ENCODE data around the gene RASSF7.
A peak's percentile ranks its signal among the peaks of the same experiment; 100 is the strongest.

The RASSF7 gene

GRCh38 chr11:607971-608659, 47.3 kb downstream of the RASSF7 start:
- no peak for DNase-seq (ENCODE audit: low read depth in 4 of 4, low spot score in 1 of 4)

GRCh38 chr11:608791-609251, 48.1 kb downstream of the RASSF7 start:
- no peak for DNase-seq (ENCODE audit: low read depth in 4 of 4, low spot score in 1 of 4)

DNA sequence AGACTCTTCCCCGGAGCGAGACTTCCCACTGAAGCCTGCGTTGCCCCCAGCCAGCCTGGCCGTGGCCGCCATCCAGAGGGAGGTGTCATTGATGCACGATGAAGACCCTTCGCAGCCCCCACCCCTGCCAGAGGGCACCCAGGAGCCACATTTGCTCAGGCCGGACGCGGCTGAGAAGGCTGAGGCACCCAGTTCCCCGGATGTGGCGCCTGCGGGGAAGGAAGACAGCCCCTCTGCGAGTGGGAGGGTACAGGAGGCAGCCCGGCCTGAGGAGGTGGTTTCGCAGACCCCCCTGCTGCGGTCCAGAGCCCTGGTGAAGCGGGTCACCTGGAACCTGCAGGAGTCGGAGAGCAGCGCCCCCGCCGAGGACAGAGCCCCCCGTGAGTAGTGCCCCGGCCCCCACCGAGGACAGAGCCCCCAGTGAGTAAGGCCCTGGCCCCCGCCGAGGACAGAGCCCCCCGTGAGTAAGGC, 48.6 kb downstream of the RASSF7 start:
- DNase-seq (ENCODE audit: low read depth in 4 of 4, low spot score in 1 of 4) = no peak

DNA sequence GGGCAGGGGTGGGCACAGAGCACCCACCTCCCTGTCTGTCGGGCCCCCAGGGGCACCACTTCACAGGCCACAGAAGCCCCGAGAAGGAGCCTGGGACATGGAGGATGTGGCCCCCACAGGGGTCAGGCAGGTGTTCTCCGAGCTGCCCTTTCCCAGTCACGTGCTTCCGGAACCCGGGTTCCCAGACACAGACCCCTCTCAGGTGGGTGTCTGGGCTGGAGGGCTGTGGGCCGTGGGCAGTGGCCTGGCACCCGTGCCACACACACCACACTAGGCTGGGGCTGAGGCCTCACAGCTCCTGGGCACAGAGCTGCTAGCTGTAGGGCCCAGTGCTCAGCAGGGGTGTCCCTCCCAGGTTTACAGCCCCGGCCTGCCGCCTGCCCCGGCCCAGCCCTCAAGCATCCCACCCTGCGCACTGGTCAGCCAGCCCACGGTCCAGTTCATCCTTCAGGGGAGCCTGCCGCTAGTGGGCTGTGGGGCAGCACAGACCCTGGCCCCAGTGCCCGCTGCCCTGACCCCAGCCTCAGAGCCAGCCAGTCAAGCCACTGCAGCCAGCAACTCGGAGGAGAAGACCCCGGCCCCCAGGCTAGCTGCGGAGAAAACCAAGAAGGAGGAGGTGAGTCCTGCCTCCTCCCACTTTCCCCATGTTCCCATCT, 49.5 kb downstream of the RASSF7 start:
- no peak for DNase-seq (ENCODE audit: low read depth in 4 of 4, low spot score in 1 of 4)

GRCh38 chr11:611001-611996, 50.5 kb downstream of the RASSF7 start:
- DNase-seq (ENCODE audit: low read depth in 4 of 4, low spot score in 1 of 4) = no peak

GRCh38 chr11:612201-612960, 51.6 kb downstream of the RASSF7 start:
- no peak for DNase-seq (ENCODE audit: low read depth in 4 of 4, low spot score in 1 of 4)

- no peak for DNase-seq (ENCODE audit: low read depth in 4 of 4, low spot score in 1 of 4)
Measured at GRCh38 chr11:612961-613300, 52.2 kb downstream of the RASSF7 start.

DNA sequence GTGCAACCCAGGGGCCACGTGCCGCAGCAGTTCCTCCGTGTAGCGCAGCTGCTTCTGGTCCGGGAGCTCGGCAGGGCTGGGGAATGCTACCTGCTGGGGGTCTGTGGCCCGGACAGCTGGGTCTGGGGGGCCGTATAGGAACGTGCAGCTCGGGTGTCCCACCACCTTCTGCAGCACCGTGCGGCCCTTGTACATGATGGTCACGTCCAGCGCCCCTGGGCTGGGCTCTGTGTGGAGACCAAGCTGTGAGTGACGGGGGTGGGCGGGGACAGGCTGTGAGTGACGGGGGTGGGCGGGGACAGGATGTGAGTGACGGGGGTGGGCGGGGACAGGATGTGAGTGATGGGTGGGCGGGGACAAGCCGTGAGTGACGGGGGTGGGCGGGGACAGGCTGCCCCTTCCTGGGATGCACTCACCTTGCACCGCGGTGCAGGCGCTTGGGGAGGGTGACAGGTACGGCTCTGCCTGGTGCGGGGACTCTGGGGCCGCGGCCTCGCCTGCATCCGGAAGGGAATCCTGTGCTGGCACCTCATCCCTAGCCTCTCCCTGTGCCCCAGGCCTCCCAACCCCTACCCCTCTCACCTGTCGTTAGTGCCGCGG, 52.7 kb downstream of the RASSF7 start:
- peak; percentile 61 to 82 (median 74) for DNase-seq (ENCODE audit: low read depth in 4 of 4, low spot score in 1 of 4)

Measured in stimulated activated CD4-positive, alpha-beta T cell treated with anti-CD3 and anti-CD28 coated beads, Interleukin-1b, Interleukin-23, amount 100 ng/mL, for 24 hours (primary cell).